PC-3 (cell line): Measurements from ENCODE around the gene PLCD1. TPM values are rescaled to one million over a fixed set of nuclear protein-coding genes. Genes with fewer than 3 reads are reported as not detected.

ENCODE experiments used
- ATAC-seq: fragments of 200-7000 bp; cut with Tn5 transposase; 2 replicates; pipeline ENCODE4 v1.9.1; 2020; ENCODE audit warnings: mild to moderate bottlenecking, moderate library complexity
- BruUV-seq: library from RNA; stranded (reverse); fragments of 400-500 nt; replicated peaks from 2 replicates; lab custom pipeline; 2021; lab: Mats Ljungman, UMichigan
- CTCF ChIA-PET: fragments of 300-600 bp; sonication (Branson Sonifier 250); formaldehyde crosslinking; loops from one replicate; lab custom pipeline; 2022; ENCODE audit warnings: antibody characterized with exemption; lab: Charles Lee
- POLR2A ChIA-PET: fragments of 300-600 bp; sonication (Branson Sonifier 250); formaldehyde crosslinking; loops from one replicate; lab custom pipeline; 2022; ENCODE audit warnings: antibody characterized with exemption; ENCODE audit not compliant: unreplicated experiment; lab: Charles Lee
- DNase-seq: peaks from one replicate; pipeline ENCODE4 v3.0.0-alpha.2; 2015
- H2AFZ ChIP-seq: fragments of 300-600 bp; sonication (generic); 2 replicates; pipeline ENCODE4 v1.6.0; 2016; ENCODE audit warnings: antibody characterized with exemption, low read length
- H3F3A ChIP-seq: fragments of 300-600 bp; sonication (generic); one replicate; pipeline ENCODE4 v1.6.0; 2017; ENCODE audit warnings: antibody characterized with exemption, low read length, control low read depth, mild to moderate bottlenecking; ENCODE audit not compliant: unreplicated experiment
- H3K27ac ChIP-seq: fragments of 300-600 bp; sonication (generic); 2 replicates; pipeline ENCODE4 v1.5.1; 2016; ENCODE audit warnings: mild to moderate bottlenecking, low read length
- H3K27me3 ChIP-seq: fragments of 300-600 bp; sonication (generic); 2 replicates; pipeline ENCODE4 v1.6.1; 2016; ENCODE audit warnings: low read length, mixed read lengths
- H3K36me3 ChIP-seq: fragments of 300-600 bp; sonication (generic); 2 replicates; pipeline ENCODE4 v1.6.1; 2016; ENCODE audit warnings: low read depth, mixed run types, low read length, mixed read lengths
- H3K4me1 ChIP-seq: fragments of 300-600 bp; sonication (generic); 2 replicates; pipeline ENCODE4 v1.5.1; 2016; ENCODE audit warnings: low read length; ENCODE audit not compliant: insufficient read depth
- H3K4me2 ChIP-seq: fragments of 300-600 bp; sonication (generic); 2 replicates; pipeline ENCODE4 v1.6.0; 2016; ENCODE audit warnings: low read length
- H3K4me3 ChIP-seq: fragments of 300-600 bp; sonication (generic); 2 replicates; pipeline ENCODE4 v1.5.1; 2016; ENCODE audit warnings: mild to moderate bottlenecking, low read length, mixed read lengths
- H3K79me2 ChIP-seq: fragments of 300-600 bp; sonication (generic); 2 replicates; pipeline ENCODE4 v1.6.1; 2017; ENCODE audit warnings: low read length, mixed read lengths
- H3K9ac ChIP-seq: fragments of 300-600 bp; sonication (generic); 2 replicates; pipeline ENCODE4 v1.6.0; 2016; ENCODE audit warnings: mild to moderate bottlenecking, low read length
- H3K9me2 ChIP-seq: fragments of 300-600 bp; sonication (generic); replicated peaks from 2 replicates; pipeline ENCODE4 v1.6.1; 2016; ENCODE audit warnings: mixed run types, low read length, mixed read lengths
- H3K9me3 ChIP-seq: fragments of 300-600 bp; sonication (generic); 2 replicates; pipeline ENCODE4 v1.6.1; 2016; ENCODE audit warnings: low read length, mixed read lengths
- H4K20me1 ChIP-seq: fragments of 300-600 bp; sonication (generic); 2 replicates; pipeline ENCODE4 v1.6.1; 2016; ENCODE audit warnings: low read length, mixed read lengths
- CTCF ChIP-seq: fragments of 300-600 bp; sonication (generic); conservative IDR thresholded peaks from 2 replicates; pipeline ENCODE4 v1.5.1; 2017; ENCODE audit warnings: antibody characterized with exemption, low read depth, mild to moderate bottlenecking, low read length
- EZH2 ChIP-seq: fragments of 300-600 bp; sonication (generic); IDR thresholded peaks from one replicate; pipeline ENCODE4 v1.6.1; 2017; ENCODE audit warnings: antibody characterized with exemption, mild to moderate bottlenecking, low read length; ENCODE audit not compliant: unreplicated experiment
- EZH2phosphoT487 ChIP-seq: fragments of 300-600 bp; sonication (generic); IDR thresholded peaks from 2 replicates; pipeline ENCODE4 v1.6.1; 2018; ENCODE audit warnings: mild to moderate bottlenecking, antibody characterized with exemption, low read length, borderline replicate concordance
- intact Hi-C: fragments of 100-400 bp; cut with micrococcal nuclease; formaldehyde crosslinking; loops from 2 replicates; pipeline ENCODE4 v1.9.0; 2023
- total RNA-seq: library from RNA; depleted of rRNA; stranded (reverse); fragments of >200 nt; gene quantifications from 2 replicates; pipeline ENCODE4 v1.2.3, GENCODE V29; 2014

PLCD1 gene
- total RNA-seq, 1 experiment from 2014 or later = 18.5 TPM

GRCh38 chr3:37985637-37986320, 43.7 kb downstream of the PLCD1 start:
- no peak overlapping the region for H3K4me3 ChIP-seq
- no peaks in the 10 kb centered on the region for H4K20me1 ChIP-seq
- peaks cover 35% of the 10 kb centered on the region for H3K4me1 ChIP-seq
- H3K27me3 ChIP-seq = no peaks in the 10 kb centered on the region
- H3K79me2 ChIP-seq = no peaks in the 10 kb centered on the region
- H3K4me2 ChIP-seq = no peak overlapping the region
- intact Hi-C loops = no loop called here
- H3K9ac ChIP-seq = no peak overlapping the region
- POLR2A ChIA-PET = no interaction called here
- TF ChIP-seq EZH2 (no peak), CTCF (no peak; the same call in 1 of the 2 replicates), EZH2phosphoT487 (no peak)
- CTCF ChIA-PET = interaction anchor here (2.0 kb wide), 1 partner anchor 11 kb away, joined by 4 read pairs; no protein-coding TSS in a partner anchor
- DNase-seq = no peak
- no peaks in the 10 kb centered on the region for H3F3A ChIP-seq
- no TSS peak for BruUV-seq
- no peak for ATAC-seq
- H3K9me2 ChIP-seq = no peaks in the 10 kb centered on the region
- H3K27ac ChIP-seq = no peak overlapping the region
- no peaks in the 10 kb centered on the region for H3K9me3 ChIP-seq
- H3K36me3 ChIP-seq = no peaks in the 10 kb centered on the region
- H2AFZ ChIP-seq = no peak overlapping the region

DNA sequence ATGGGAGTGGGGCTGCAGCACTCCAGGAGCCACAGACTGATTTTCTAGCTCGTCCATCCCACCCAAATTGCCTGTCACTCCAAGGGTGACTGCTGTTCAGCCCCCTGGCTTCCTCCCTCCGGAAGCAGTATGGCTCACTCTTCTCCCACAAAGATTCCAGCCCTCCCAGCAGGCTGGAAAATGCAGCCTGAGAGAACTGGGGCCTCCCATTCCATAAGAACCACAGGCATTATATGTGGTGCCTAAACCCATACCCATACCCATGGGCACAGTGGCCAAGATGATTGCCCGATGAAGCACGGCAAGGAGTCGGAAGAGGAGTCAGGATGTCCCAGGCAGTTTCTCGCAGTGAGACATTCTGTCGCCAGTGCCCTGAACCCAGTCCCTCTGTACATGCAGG, 44.8 kb downstream of the PLCD1 start:
- intact Hi-C loops = no loop called here
- Histone ChIP-seq H3K36me3 (no peaks in the 10 kb centered on the region), H2AFZ (no peak overlapping the region), H3K4me1 (peaks cover 29% of the 10 kb centered on the region), H3K4me3 (no peak overlapping the region), H3K9me2 (no peaks in the 10 kb centered on the region), H3K27ac (no peak overlapping the region), H3K4me2 (no peak overlapping the region), H4K20me1 (no peaks in the 10 kb centered on the region), H3F3A (no peaks in the 10 kb centered on the region), H3K9ac (no peak overlapping the region), H3K27me3 (no peaks in the 10 kb centered on the region), H3K9me3 (no peaks in the 10 kb centered on the region), H3K79me2 (no peaks in the 10 kb centered on the region)
- CTCF ChIA-PET = interaction anchor here (2.0 kb wide), 1 partner anchor 12 kb away, joined by 4 read pairs; no protein-coding TSS in a partner anchor
- DNase-seq (no peak), ATAC-seq (no peak)
- no TSS peak for BruUV-seq
- POLR2A ChIA-PET = no interaction called here
- TF ChIP-seq CTCF (no peak), EZH2 (no peak), EZH2phosphoT487 (no peak)

- intact Hi-C loops = no loop called here
- TF ChIP-seq EZH2phosphoT487 (no peak), CTCF (no peak), EZH2 (no peak)
- Histone ChIP-seq H4K20me1 (no peaks in the 10 kb centered on the region), H3F3A (no peaks in the 10 kb centered on the region), H3K36me3 (no peaks in the 10 kb centered on the region), H3K27ac (no peak overlapping the region), H3K9me2 (no peaks in the 10 kb centered on the region), H3K9ac (no peak overlapping the region), H3K4me3 (no peak overlapping the region), H3K4me2 (no peak overlapping the region), H3K4me1 (peaks cover 29% of the 10 kb centered on the region), H3K27me3 (no peaks in the 10 kb centered on the region), H3K9me3 (no peaks in the 10 kb centered on the region), H2AFZ (no peak overlapping the region), H3K79me2 (no peaks in the 10 kb centered on the region)
- DNase-seq (no peak), ATAC-seq (no peak)
- BruUV-seq = no TSS peak
- CTCF ChIA-PET = no interaction called here
- POLR2A ChIA-PET = no interaction called here
Observed at GRCh38 chr3:37984051-37984450, 45.4 kb downstream of the PLCD1 start.
